SKM-1 treated with dmso at 0.1 percent for 144 hours (cell line): ENCODE measurements around the gene LMAN2.
"Not testable (repeated sequence)": the region's sequence is repeated elsewhere in the genome, so short reads cannot be mapped to it uniquely, and the experiment has no call there.

Source experiments
- DNase-seq: peaks from one replicate; lab custom pipeline; 2025; ENCODE audit not compliant: unreplicated experiment; lab: John Stamatoyannopoulos, UW

LMAN2 gene

GRCh38 chr5:177378884-177379883 is 27.7 kb upstream of the LMAN2 start:
- no peak for DNase-seq

- no peak for DNase-seq
Observed at GRCh38 chr5:177377851-177378776, 26.6 kb upstream of the LMAN2 start.

- DNase-seq, result no peak
Observed at GRCh38 chr5:177376107-177376506, 24.6 kb upstream of the LMAN2 start.

DNA sequence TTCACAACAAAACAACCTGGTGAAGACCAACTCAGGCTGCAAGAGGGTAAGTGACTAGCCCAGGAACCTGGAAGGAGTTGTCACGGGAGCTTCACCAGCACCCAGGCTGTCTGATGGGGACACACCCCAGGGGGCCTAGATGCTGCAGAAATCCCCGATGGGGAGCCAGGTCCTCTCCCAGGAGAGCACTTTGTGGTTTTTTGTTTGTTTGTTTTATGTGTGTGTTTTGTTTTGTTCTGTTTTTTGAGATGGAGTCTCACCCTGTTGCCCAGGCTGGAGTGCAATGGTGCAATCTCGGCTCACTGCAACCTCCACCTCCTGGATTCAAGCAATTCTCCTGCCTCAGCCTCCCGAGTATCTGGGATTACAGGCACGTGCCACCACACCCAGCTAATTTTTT is 24.0 kb upstream of the LMAN2 start:
- DNase-seq, result not testable (repeated sequence)

DNA sequence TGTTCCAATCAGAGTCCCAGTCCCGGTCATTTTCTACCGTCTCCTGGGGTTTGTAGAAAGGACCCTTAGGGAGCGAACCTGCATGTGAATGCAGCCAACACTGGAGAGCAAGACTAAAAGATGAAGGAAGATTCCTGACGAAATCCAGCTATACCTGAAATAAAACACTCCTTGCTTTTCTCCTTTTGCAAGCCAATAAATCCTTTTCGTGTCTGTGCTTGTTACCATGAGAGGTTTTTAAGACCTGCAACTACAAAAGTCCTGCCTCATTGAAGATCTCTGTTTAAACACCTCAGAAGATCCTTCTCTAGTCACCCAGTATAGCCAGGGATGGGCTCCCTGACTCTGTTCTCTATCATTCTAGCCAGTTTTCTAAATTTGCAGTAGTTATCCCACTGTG is 22.7 kb upstream of the LMAN2 start:
- no peak for DNase-seq

- no peak for DNase-seq
Observed at GRCh38 chr5:177373806-177374205, 22.3 kb upstream of the LMAN2 start.

DNA sequence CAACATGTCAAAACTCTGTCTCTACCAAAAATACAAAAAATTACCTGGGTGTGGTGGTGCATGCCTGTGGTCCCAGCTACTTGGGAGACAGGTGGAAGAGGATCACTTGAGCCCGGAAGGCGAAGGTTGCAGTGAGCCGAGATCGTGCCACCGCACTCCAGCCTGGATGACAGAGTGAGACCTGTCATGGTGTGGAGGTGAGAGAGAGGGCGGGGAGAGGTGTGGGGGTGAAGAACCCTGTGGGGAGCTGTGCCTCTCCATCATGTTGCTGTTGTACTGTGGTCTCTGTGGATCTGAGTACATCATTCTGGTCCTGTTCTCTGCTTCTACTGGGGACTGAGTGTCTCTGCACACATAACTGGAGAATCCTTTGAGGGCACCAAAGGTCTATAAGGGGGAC is 21.4 kb upstream of the LMAN2 start:
- no peak for DNase-seq

DNA sequence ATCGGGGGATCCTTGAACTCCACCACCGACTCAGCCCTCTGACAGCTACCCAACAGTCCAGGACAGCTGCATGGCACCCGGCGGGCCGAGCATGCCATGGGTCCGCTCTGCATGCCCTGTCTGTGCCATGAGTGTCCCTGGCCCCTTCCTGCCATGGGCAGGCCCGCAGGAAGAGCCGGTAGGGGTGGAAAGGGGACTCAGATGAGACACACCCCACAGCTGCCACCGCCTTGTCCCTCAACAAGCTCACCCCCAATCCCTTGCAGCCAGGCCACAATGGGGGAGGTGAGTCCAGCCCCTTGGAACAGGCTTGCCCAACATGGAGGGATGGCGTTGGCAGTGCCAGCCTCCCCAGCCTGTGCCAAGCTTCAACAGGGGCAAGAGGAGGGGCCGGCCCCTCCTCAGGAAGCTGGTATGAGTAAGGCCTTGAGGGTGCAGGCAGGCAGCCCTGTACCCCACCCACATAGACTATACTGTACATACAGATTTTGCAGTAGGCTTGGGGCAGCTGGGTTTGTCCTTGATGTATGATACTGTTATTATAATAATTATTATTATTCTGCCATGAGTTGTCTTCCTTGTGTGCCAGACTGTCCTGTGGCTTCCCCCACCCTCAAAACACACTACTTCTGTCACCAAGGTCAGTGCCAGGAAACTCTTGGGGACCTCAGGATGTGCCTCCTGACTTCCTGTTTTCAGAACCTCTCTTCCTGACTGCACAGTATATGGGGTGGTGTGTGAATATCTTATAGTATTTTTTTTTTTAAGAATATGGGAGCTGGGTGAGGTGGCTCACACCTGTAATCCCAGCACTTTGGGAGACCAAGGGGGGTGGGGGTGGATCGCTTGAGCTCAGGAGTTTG is 20.8 kb upstream of the LMAN2 start:
- peak; percentile 16 for DNase-seq

- DNase-seq, result no peak
Observed at GRCh38 chr5:177371120-177372033, 19.9 kb upstream of the LMAN2 start.

GRCh38 chr5:177370488-177371119 is 19.1 kb upstream of the LMAN2 start:
- DNase-seq, result no peak

GRCh38 chr5:177369645-177370440 is 18.4 kb upstream of the LMAN2 start:
- DNase-seq, result no peak

GRCh38 chr5:177368869-177369644 is 17.6 kb upstream of the LMAN2 start:
- no peak for DNase-seq

- no peak for DNase-seq
Observed at GRCh38 chr5:177367981-177368868, 16.8 kb upstream of the LMAN2 start.

- no peak for DNase-seq
Observed at GRCh38 chr5:177367323-177367848, 15.9 kb upstream of the LMAN2 start.

DNA sequence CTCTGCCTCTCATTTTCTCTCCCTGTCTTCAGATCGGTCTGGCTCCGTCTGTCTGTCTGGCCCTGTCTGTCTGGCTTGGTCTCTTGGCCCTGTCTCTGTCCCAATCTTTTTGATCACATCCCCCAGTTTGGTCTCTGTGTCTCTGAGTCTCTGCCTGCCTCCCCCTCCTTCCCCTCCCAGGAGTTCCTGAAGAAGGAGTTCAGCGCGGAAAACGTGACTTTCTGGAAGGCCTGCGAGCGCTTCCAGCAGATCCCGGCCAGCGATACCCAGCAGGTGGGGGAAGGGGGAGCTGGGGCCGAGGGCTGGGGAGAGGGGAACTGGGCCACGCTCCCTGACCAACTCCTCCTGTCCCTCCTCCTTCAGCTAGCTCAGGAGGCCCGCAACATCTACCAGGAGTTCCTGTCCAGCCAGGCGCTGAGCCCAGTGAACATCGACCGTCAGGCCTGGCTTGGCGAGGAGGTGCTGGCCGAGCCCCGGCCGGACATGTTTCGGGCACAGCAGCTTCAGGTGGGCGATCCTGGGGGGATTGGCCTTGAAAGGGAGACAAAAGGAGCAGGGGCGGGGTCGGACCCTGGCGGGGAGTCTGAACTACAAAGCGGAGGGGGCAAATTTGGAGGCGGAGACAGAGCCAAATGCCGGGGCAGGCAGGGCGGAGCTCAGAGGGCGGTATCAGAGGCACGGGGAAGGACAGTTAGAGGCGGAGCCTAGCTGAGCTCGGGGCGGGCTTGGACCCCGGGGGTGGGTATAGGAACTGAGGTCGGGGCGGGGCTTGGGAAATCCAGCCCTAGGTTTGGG is 15.3 kb upstream of the LMAN2 start:
- DNase-seq, result no peak
